Measurements from ENCODE around the gene GIGYF2.

The GIGYF2 gene

DNA sequence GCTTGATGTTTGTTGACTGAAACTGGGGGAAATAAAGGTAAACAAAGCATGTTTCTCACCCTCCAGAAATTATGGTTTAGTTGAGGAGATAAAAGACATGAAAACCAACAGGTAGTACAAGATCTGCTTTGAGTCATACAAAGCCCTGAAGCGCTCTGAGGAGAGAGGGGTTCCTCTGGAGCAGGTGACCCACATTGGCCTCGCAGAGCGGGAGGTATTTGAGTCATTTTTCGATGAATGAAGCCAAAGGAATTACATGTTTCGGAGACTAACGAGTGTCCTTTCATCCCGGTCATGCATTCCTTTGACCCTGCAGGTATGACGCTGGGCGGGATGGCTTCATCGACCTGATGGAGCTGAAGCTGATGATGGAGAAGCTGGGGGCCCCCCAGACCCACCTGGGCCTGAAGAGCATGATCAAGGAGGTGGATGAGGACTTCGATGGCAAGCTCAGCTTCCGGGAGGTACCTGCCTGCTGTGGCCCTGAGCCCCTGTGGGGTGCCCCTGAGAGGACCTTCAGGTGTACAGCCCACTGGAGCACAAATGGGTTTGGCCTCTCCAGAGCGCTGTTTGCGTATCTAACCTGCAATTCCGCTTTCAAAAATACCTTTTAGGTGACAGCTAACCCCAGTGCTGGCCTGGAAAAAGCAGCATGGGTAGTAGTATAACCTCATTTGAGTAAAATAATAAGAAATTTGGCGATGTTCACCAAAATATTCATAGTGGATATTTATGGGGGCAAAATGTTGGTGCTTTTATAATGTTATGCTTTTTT lies 34.5 kb upstream of the GIGYF2 start:
- Histone ChIP-seq H3K4me2 (ENCODE audit: insufficient read depth, low read length) (no peak overlapping the region), H4K20me1 (ENCODE audit: insufficient read depth, low read length) (no peaks in the 10 kb centered on the region), H3K4me1 (ENCODE audit: insufficient read depth, low read length) (no peaks in the 10 kb centered on the region), H3K27me3 (ENCODE audit: insufficient read depth, low read length, poor library complexity) (no peaks in the 10 kb centered on the region), H3K4me3 (ENCODE audit: low read depth in 1 of 2, low read length in 2 of 2) (no peak overlapping the region), H3K36me3 (ENCODE audit: insufficient read depth, low read length) (no peaks in the 10 kb centered on the region), H3K9ac (ENCODE audit: low read depth, low read length) (no peak overlapping the region), H2AFZ (ENCODE audit: low read depth, low read length) (no peak overlapping the region), H3K79me2 (ENCODE audit: insufficient read depth, low read length) (no peaks in the 10 kb centered on the region), H3K9me3 (ENCODE audit: insufficient read depth, low read length, severe bottlenecking) (no peaks in the 10 kb centered on the region), H3K27ac (ENCODE audit: low read length) (no peak overlapping the region)
- DNase-seq = no peak
- no peak for ATAC-seq (ENCODE audit: insufficient read depth, low read depth)
- TF ChIP-seq, protein P1, sequence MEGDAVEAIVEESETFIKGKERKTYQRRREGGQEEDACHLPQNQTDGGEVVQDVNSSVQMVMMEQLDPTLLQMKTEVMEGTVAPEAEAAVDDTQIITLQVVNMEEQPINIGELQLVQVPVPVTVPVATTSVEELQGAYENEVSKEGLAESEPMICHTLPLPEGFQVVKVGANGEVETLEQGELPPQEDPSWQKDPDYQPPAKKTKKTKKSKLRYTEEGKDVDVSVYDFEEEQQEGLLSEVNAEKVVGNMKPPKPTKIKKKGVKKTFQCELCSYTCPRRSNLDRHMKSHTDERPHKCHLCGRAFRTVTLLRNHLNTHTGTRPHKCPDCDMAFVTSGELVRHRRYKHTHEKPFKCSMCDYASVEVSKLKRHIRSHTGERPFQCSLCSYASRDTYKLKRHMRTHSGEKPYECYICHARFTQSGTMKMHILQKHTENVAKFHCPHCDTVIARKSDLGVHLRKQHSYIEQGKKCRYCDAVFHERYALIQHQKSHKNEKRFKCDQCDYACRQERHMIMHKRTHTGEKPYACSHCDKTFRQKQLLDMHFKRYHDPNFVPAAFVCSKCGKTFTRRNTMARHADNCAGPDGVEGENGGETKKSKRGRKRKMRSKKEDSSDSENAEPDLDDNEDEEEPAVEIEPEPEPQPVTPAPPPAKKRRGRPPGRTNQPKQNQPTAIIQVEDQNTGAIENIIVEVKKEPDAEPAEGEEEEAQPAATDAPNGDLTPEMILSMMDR (IDR thresholded peaks at IDR 0.05; ENCODE audit: borderline replicate concordance, extremely low read depth, low read length, poor library complexity, severe bottlenecking) = no peak
- no peak for TF ChIP-seq EZH2 (IDR thresholded peaks at IDR 0.05; ENCODE audit: borderline replicate concordance, low read depth, low read length, severe bottlenecking)

DNA sequence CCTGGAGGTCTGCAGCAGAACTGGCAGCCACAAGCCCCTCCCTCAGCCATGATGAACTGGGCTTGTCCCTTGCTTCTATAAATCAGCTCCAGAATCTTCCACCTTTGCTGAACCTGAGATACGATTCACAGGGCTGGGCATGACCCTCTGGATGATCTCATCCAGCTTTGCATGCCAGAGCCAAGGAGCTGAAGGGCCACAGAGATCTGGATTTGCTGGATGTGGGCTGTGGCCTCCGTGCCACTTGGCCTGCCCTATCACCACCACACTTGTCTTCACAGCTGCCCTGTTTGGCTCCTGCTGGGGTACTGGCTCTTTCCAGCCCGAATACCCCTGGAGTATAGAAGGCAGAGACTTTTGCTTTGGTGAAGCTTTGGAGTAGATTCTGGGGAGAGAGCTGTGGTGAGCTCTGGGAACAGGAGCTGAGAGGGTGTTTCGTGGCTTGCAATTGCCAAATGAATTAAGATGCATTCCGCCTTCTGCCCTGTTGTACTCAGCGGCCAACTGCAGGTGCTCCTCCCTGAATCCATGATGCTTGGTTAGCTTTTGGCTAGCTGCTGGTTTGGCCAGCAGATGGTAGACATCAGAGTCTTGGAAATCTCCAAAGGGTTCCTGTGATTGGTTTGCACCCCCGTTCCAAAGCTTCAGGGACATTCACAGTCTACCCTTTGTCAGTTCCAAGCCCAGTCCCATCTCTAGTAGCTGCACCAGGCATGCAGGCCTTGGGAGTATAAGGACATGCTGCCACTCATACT lies 30.9 kb upstream of the GIGYF2 start:
- no peak overlapping the region for H2AFZ ChIP-seq (ENCODE audit: low read depth, low read length)
- H3K9me3 ChIP-seq (ENCODE audit: insufficient read depth, low read length, severe bottlenecking) = no peaks in the 10 kb centered on the region
- H3K79me2 ChIP-seq (ENCODE audit: insufficient read depth, low read length) = no peaks in the 10 kb centered on the region
- H3K4me1 ChIP-seq (ENCODE audit: insufficient read depth, low read length) = no peaks in the 10 kb centered on the region
- no peaks in the 10 kb centered on the region for H4K20me1 ChIP-seq (ENCODE audit: insufficient read depth, low read length)
- no peaks in the 10 kb centered on the region for H3K36me3 ChIP-seq (ENCODE audit: insufficient read depth, low read length)
- no peaks in the 10 kb centered on the region for H3K27me3 ChIP-seq (ENCODE audit: insufficient read depth, low read length, poor library complexity)
- no peak overlapping the region for H3K4me2 ChIP-seq (ENCODE audit: insufficient read depth, low read length)
- no peak overlapping the region for H3K27ac ChIP-seq (ENCODE audit: low read length)
- no peak for ATAC-seq (ENCODE audit: insufficient read depth, low read depth)
- H3K4me3 ChIP-seq (ENCODE audit: low read depth in 1 of 2, low read length in 2 of 2) = no peak overlapping the region
- no peak for TF ChIP-seq EZH2 (IDR thresholded peaks at IDR 0.05; ENCODE audit: borderline replicate concordance, low read depth, low read length, severe bottlenecking)
- TF ChIP-seq, protein P1 (IDR thresholded peaks at IDR 0.05; ENCODE audit: borderline replicate concordance, extremely low read depth, low read length, poor library complexity, severe bottlenecking) = no peak
- no peak overlapping the region for H3K9ac ChIP-seq (ENCODE audit: low read depth, low read length)
- no peak for DNase-seq

DNA sequence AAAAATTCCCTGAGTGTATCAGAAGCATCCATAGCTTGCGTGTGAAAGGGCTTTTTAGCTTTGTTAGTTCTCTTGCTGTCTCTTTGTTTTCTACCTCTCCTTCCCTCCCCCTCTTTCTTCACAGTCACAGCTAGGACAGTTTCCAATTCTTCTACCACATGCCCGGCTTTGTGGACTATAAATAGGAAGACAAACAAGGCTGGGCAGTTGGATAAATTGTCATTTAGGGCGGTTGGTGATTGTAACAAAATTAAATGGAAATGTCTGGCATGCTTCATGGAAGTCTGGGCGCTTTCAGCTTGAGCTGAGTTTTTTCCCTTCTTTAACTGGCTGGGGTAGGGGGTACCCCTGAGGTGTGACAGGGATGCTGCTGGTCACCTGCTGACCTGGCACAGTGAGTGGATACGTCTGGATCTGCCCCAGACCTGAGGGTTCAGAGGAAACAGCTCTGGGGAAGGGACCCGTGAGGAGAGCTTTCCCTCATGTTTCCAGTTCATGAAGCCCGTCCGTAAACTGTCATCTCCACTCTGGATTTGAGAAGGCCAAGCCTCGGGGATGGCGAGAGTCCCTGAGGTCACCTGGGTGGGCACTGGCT lies 29.0 kb upstream of the GIGYF2 start:
- Histone ChIP-seq H3K9ac (ENCODE audit: low read depth, low read length) (no peak overlapping the region), H3K27ac (ENCODE audit: low read length) (no peak overlapping the region), H4K20me1 (ENCODE audit: insufficient read depth, low read length) (no peaks in the 10 kb centered on the region), H3K79me2 (ENCODE audit: insufficient read depth, low read length) (no peaks in the 10 kb centered on the region), H3K4me3 (ENCODE audit: low read depth in 1 of 2, low read length in 2 of 2) (no peak overlapping the region), H3K27me3 (ENCODE audit: insufficient read depth, low read length, poor library complexity) (peaks cover 11% of the 10 kb centered on the region), H3K4me2 (ENCODE audit: insufficient read depth, low read length) (no peak overlapping the region), H3K4me1 (ENCODE audit: insufficient read depth, low read length) (no peaks in the 10 kb centered on the region), H3K36me3 (ENCODE audit: insufficient read depth, low read length) (no peaks in the 10 kb centered on the region), H2AFZ (ENCODE audit: low read depth, low read length) (no peak overlapping the region), H3K9me3 (ENCODE audit: insufficient read depth, low read length, severe bottlenecking) (no peaks in the 10 kb centered on the region)
- no peak for ATAC-seq (ENCODE audit: insufficient read depth, low read depth)
- no peak for DNase-seq
- TF ChIP-seq EZH2 (IDR thresholded peaks at IDR 0.05; ENCODE audit: borderline replicate concordance, low read depth, low read length, severe bottlenecking) = no peak
- TF ChIP-seq, protein P1 (IDR thresholded peaks at IDR 0.05; ENCODE audit: borderline replicate concordance, extremely low read depth, low read length, poor library complexity, severe bottlenecking) = no peak
